ENCODE data around the gene SLC10A7. TPM values are rescaled to one million over a fixed set of nuclear protein-coding genes. Genes with fewer than 3 reads are reported as not detected.

The SLC10A7 gene
- total and polyA plus RNA-seq, 10 of the 15 experiments (the other 5 are each of a cell fraction or from before 2014, with no cell fraction given): 4.6 to 23.7 (median 15.6) TPM

GRCh38 chr4:146456681-146457080 is 65.1 kb downstream of the SLC10A7 start:
- no peaks in the 10 kb centered on the region for H4K20me1 ChIP-seq (ENCODE audit: control insufficient read depth, insufficient read depth)
- H3K4me2 ChIP-seq (ENCODE audit: control insufficient read depth, insufficient read depth): no peak overlapping the region
- peaks cover under 1% of the 10 kb centered on the region; the same call in 1 of the 2 replicates for H3K4me1 ChIP-seq (ENCODE audit: control insufficient read depth, insufficient read depth, low read length)
- ChIA-PET POLR2A (no interaction called here), CTCF (no interaction called here), SMC1A (ENCODE audit: uncharacterized antibody, unreplicated experiment) (interaction anchor here (1.0 kb wide), 2 partner anchors 9 to 10 kb away, joined by 3 read pairs; no protein-coding TSS in a partner anchor), RAD21 (ENCODE audit: unreplicated experiment) (no interaction called here)
- no peak for FAIRE-seq
- BruUV-seq (replicated peaks): no TSS peak
- no peak overlapping the region for H3K27ac ChIP-seq (ENCODE audit: control insufficient read depth, insufficient read depth)
- peaks cover under 1% of the 10 kb centered on the region for H3K79me2 ChIP-seq (ENCODE audit: control insufficient read depth, insufficient read depth, low read length)
- H3K36me3 ChIP-seq (ENCODE audit: control insufficient read depth in 2 of 2, insufficient read depth in 2 of 2, low read length in 1 of 2): no peaks in the 10 kb centered on the region
- no peak for ATAC-seq
- TF ChIP-seq SRF (IDR thresholded peaks at IDR 0.05; ENCODE audit: low read depth in 2 of 2, low read length in 2 of 2) (no peak), STAT3 (IDR thresholded peaks at IDR 0.05; ENCODE audit: low read depth, low read length) (no peak), RELB (IDR thresholded peaks at IDR 0.05; ENCODE audit: low read depth) (no peak), CBFB (IDR thresholded peaks at IDR 0.05; ENCODE audit: low read depth) (no peak), DPF2 (IDR thresholded peaks at IDR 0.05) (no peak), NFXL1 (IDR thresholded peaks at IDR 0.05; ENCODE audit: borderline replicate concordance) (no peak), CHD1 (IDR thresholded peaks at IDR 0.05; ENCODE audit: low read depth, low read length) (no peak), EGR1 (IDR thresholded peaks at IDR 0.05; ENCODE audit: borderline replicate concordance in 1 of 2, low read depth in 2 of 2, low read length in 2 of 2) (no peak), JUND (IDR thresholded peaks at IDR 0.05; ENCODE audit: low read depth, low read length) (no peak), LARP7 (IDR thresholded peaks at IDR 0.05) (no peak), SIN3A (IDR thresholded peaks at IDR 0.05; ENCODE audit: low read depth, low read length) (no peak), BCL11A (IDR thresholded peaks at IDR 0.05; ENCODE audit: low read depth, low read length) (no peak), BRCA1 (IDR thresholded peaks at IDR 0.05; ENCODE audit: low read depth, low read length) (no peak), JUNB (IDR thresholded peaks at IDR 0.05) (no peak), KDM1A (IDR thresholded peaks at IDR 0.05; ENCODE audit: borderline replicate concordance) (no peak)
- TF ChIP-seq, protein P1, sequence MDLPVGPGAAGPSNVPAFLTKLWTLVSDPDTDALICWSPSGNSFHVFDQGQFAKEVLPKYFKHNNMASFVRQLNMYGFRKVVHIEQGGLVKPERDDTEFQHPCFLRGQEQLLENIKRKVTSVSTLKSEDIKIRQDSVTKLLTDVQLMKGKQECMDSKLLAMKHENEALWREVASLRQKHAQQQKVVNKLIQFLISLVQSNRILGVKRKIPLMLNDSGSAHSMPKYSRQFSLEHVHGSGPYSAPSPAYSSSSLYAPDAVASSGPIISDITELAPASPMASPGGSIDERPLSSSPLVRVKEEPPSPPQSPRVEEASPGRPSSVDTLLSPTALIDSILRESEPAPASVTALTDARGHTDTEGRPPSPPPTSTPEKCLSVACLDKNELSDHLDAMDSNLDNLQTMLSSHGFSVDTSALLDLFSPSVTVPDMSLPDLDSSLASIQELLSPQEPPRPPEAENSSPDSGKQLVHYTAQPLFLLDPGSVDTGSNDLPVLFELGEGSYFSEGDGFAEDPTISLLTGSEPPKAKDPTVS (IDR thresholded peaks at IDR 0.05; ENCODE audit: low read depth, low read length): no peak
- TF ChIP-seq, protein P2, sequence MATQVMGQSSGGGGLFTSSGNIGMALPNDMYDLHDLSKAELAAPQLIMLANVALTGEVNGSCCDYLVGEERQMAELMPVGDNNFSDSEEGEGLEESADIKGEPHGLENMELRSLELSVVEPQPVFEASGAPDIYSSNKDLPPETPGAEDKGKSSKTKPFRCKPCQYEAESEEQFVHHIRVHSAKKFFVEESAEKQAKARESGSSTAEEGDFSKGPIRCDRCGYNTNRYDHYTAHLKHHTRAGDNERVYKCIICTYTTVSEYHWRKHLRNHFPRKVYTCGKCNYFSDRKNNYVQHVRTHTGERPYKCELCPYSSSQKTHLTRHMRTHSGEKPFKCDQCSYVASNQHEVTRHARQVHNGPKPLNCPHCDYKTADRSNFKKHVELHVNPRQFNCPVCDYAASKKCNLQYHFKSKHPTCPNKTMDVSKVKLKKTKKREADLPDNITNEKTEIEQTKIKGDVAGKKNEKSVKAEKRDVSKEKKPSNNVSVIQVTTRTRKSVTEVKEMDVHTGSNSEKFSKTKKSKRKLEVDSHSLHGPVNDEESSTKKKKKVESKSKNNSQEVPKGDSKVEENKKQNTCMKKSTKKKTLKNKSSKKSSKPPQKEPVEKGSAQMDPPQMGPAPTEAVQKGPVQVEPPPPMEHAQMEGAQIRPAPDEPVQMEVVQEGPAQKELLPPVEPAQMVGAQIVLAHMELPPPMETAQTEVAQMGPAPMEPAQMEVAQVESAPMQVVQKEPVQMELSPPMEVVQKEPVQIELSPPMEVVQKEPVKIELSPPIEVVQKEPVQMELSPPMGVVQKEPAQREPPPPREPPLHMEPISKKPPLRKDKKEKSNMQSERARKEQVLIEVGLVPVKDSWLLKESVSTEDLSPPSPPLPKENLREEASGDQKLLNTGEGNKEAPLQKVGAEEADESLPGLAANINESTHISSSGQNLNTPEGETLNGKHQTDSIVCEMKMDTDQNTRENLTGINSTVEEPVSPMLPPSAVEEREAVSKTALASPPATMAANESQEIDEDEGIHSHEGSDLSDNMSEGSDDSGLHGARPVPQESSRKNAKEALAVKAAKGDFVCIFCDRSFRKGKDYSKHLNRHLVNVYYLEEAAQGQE (IDR thresholded peaks at IDR 0.05; ENCODE audit: low read depth, low read length): no peak
- DNase-seq (ENCODE audit: low read depth, low spot score): no peak
- H3K4me3 ChIP-seq: no peak overlapping the region
- no peak overlapping the region for H3K9ac ChIP-seq (ENCODE audit: control insufficient read depth, insufficient read depth, low read length)
- WGBS (ENCODE audit: insufficient coverage, insufficient replicate concordance, low lambda C conversion rate, missing lambda C conversion rate): 97% methylated on average over 2 of the region's 2 CpGs
- in situ Hi-C loops (cut with MboI) (no loop called here), intact Hi-C loops (cut with micrococcal nuclease; ENCODE audit: unreplicated experiment) (loop anchor here (5.0 kb wide), 1 partner anchor 66 kb away; the partner anchor contains the start of gene SLC10A7)
- H2AFZ ChIP-seq (ENCODE audit: control insufficient read depth, low read depth, low read length): no peak overlapping the region
- no peaks in the 10 kb centered on the region for H3K27me3 ChIP-seq (replicated peaks in 1 of 2; ENCODE audit: control insufficient read depth in 2 of 2, insufficient read depth in 2 of 2, low read length in 1 of 2)
- peaks cover 1% of the 10 kb centered on the region for H3K9me3 ChIP-seq (replicated peaks; ENCODE audit: control insufficient read depth, insufficient read depth, low read length)
